ENCODE data around the gene DZIP3.

DZIP3 gene

GRCh38 chr3:108698461-108698860 lies 108.9 kb downstream of the DZIP3 start:
- no peak for DNase-seq (ENCODE audit: low read depth in 3 of 3)

DNA sequence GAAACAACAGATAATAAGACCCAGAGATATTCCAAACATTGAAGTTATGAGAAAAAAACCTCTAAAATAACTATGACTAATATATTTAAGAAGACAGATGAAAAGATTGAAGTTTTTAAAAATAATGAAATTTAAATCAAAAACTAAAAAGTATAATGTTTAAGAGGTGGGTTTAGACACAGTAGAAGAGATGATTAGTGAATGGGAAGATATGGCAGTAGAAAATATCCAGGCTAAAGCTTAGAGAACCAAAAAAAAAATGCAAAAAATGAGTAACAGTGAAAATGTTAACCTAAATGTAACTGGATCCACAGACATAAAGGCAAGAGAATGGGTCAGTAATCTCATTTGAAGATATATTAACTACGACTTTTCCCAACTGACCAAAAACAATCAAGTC lies 115.5 kb downstream of the DZIP3 start:
- DNase-seq (ENCODE audit: low read depth in 3 of 3) = no peak

DNA sequence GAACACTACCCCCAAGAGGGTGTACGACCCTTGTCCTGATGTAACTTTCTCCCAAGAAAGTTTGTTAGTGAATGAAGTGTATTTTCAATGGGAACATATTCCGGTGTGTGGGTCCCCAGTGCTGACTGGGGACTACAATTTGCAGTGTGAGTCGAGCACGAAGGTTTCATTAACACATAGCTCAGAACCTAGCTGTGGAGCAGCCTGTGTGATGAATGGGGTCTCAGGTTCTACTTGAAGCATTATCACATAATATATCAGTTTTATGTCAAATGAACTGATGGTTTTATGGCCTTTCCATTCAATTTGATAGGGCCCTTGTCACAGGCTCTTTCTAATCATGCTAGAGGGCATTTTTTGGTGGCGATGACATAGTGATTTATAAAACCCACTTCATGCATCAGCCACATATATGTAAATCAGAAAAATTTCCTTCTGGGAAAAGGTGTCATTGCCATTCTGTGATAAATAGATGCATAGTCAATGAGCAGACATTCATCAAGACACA lies 123.5 kb downstream of the DZIP3 start:
- no peak for DNase-seq (ENCODE audit: low read depth in 3 of 3)

DNA sequence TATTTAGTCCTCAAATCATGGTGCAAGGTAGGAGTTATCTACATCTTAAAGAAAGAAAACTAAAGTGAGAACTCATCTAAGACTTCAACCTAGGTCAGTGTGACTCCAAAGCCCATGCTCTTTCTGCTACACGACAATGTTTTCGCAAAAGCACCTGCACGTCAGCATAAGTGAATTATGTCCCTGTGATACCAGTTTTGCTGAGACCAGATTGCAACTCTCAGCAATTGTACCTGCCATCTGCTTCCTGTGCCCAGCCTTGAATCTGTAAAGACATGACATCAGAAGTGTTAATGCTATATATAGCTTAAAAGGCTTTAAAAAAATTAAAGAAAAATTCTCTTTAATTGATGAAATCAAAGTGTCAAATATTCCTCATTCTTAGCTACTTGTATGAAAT lies 124.3 kb downstream of the DZIP3 start:
- DNase-seq (ENCODE audit: low read depth in 3 of 3) = no peak

DNA sequence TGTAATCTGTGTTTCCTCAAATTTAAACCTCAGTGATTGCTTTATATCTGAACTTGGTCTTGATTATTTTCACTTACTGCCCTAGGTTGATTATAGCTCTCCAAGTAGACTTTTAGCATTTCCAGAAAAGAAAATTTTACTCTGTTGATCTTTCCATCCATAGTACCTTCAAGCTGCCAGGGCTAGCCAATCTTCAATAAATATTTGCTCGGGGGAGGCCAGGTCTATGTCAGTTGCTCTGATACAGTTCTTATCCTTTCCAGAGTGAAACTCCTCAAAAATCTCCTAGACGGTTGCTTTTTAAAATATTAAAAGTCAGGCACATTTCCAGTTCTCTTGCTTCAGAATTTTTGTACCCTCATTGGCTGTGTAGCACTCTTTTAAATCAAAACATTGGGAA lies 128.9 kb downstream of the DZIP3 start:
- DNase-seq (ENCODE audit: low read depth in 3 of 3) = no peak

- no peak for DNase-seq (ENCODE audit: low read depth in 3 of 3)
Observed at GRCh38 chr3:108719178-108719806, 129.8 kb downstream of the DZIP3 start.

- no peak for DNase-seq (ENCODE audit: low read depth in 3 of 3)
Observed at GRCh38 chr3:108722724-108723123, 133.2 kb downstream of the DZIP3 start.

GRCh38 chr3:108724101-108724500 lies 134.6 kb downstream of the DZIP3 start:
- DNase-seq (ENCODE audit: low read depth in 3 of 3) = no peak

DNA sequence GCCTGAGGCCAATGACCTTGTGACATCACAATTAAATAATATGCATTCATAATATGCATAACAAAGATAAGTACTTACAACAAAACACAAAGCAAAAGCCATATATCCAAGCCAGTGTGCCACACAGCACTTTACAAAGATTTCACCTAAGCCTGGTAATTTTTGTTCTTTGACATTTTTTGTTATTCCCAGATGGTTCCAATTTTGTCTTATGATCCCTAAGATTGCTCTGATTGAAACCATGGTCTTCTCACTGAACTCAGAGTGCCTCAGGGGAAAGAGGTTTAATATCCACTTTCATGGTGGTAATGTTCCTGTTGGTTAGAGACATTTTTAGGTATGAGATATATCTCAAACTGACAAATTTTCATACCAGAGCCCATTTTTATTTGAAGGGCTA lies 138.6 kb downstream of the DZIP3 start:
- DNase-seq (ENCODE audit: low read depth in 3 of 3) = no peak

DNA sequence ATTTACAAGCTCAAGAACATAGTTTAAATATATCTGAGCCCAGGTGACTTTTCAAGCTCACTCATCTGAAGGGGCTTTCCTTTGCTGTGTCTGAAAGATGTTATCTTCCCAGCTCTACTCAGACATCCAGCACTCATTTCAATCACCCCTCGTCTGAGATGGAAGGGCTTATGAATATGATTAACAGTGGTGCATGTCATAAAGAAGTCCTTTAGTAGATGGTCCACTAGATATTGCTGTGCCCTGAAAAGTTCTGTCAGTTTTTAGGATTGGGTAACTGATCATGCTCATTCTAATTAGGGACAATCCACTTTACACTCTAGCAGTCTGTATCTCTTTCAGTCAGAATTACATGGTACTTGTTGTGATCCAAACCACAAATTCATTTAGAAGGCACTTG lies 139.4 kb downstream of the DZIP3 start:
- no peak for DNase-seq (ENCODE audit: low read depth in 3 of 3)

DNA sequence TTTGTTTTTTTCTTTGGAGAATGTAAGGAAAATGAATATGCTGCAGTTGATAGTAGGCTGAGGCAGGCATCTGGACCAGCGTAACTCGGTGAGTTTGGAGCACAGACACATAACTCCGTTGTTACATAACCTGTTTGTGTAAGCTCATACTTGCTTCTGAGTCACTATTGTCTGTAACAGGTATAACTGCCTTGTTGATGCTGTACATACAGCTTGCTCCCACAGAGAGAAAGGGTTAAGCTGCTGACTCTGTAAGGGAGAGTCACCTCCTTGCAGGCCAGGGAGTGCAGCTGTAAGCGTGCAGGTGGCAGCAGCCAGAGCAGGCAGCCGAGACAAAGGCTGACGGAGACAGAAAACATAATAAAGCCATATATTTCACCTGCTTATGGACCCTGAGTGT lies 147.3 kb downstream of the DZIP3 start:
- no peak for DNase-seq (ENCODE audit: low read depth in 3 of 3)

DNA sequence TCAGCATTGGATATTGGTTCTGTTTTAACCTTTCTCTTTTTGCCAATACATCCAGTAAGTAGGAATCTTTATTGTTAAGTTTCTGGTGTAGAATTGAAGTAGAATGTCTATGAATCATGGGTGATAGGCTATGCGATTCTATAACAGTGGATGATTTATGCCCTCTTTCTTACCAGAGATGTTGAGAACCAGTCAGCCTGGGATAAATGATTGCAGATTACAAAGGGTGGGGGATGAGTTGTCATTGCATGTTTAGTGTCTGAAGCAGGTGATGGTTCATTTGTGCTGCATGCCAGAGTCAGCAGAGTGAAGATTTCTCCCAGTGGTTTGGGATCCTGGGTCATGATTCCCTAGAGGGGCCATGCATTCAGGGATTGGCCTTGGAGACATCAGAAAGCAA lies 153.4 kb downstream of the DZIP3 start:
- no peak for DNase-seq (ENCODE audit: low read depth in 3 of 3)

Data from stimulated activated CD4-positive, alpha-beta T cell treated with anti-CD3 and anti-CD28 coated beads, TNF-alpha, amount 100 ng/mL, for 24 hours (primary cell).